Measurements from ENCODE around the gene DGKH.

- TF ChIP-seq POLR2A (IDR thresholded peaks at IDR 0.05; ENCODE audit: low read depth, low read length) (no peak), POLR2AphosphoS5 (IDR thresholded peaks at IDR 0.05; ENCODE audit: low read depth, low read length) (no peak)
Observed at GRCh38 chr13:42174344-42175162, 126.1 kb downstream of the DGKH start.
